ENCODE results near the gene GRPEL2. TPM values are rescaled to one million over a fixed set of nuclear protein-coding genes. Genes with fewer than 3 reads are reported as not detected.

GRPEL2 gene
- total RNA-seq, 1 experiment from 2014 or later: 28.0 TPM

GRCh38 chr5:149317281-149318048 is 27.8 kb upstream of the GRPEL2 start:
- DNase-seq (ENCODE audit: low read depth): peak; percentile 61

GRCh38 chr5:149319174-149319573 is 26.1 kb upstream of the GRPEL2 start:
- DNase-seq (ENCODE audit: low read depth): no peak

- DNase-seq (ENCODE audit: low read depth): peak; percentile 94
Measured at GRCh38 chr5:149320791-149321330, 24.4 kb upstream of the GRPEL2 start.

- DNase-seq (ENCODE audit: low read depth): no peak
Measured at GRCh38 chr5:149322518-149322917, 22.8 kb upstream of the GRPEL2 start.

GRCh38 chr5:149323210-149323609 is 22.1 kb upstream of the GRPEL2 start:
- DNase-seq (ENCODE audit: low read depth): no peak

GRCh38 chr5:149323621-149324205 is 21.6 kb upstream of the GRPEL2 start:
- DNase-seq (ENCODE audit: low read depth): no peak

GRCh38 chr5:149324641-149325040 is 20.7 kb upstream of the GRPEL2 start:
- no peak for DNase-seq (ENCODE audit: low read depth)

GRCh38 chr5:149325166-149325735 is 20.0 kb upstream of the GRPEL2 start:
- no peak for DNase-seq (ENCODE audit: low read depth)

- no peak for DNase-seq (ENCODE audit: low read depth)
Measured at GRCh38 chr5:149325894-149326293, 19.4 kb upstream of the GRPEL2 start.

GRCh38 chr5:149326611-149327010 is 18.7 kb upstream of the GRPEL2 start:
- DNase-seq (ENCODE audit: low read depth): no peak

GRCh38 chr5:149328177-149328576 is 17.1 kb upstream of the GRPEL2 start:
- no peak for DNase-seq (ENCODE audit: low read depth)

GRCh38 chr5:149333711-149334443 is 11.4 kb upstream of the GRPEL2 start:
- DNase-seq (ENCODE audit: low read depth): no peak

GRCh38 chr5:149337736-149338135 is 7.6 kb upstream of the GRPEL2 start:
- DNase-seq (ENCODE audit: low read depth): no peak

- DNase-seq (ENCODE audit: low read depth): no peak
Measured at GRCh38 chr5:149338364-149338763, 6.9 kb upstream of the GRPEL2 start.

GRCh38 chr5:149340920-149341319 is 4.4 kb upstream of the GRPEL2 start:
- no peak for DNase-seq (ENCODE audit: low read depth)

- DNase-seq (ENCODE audit: low read depth): no peak
Measured at GRCh38 chr5:149341876-149342275, 3.4 kb upstream of the GRPEL2 start.

- no peak for DNase-seq (ENCODE audit: low read depth)
Measured at GRCh38 chr5:149344151-149344550, 1.1 kb upstream of the GRPEL2 start.

- DNase-seq (ENCODE audit: low read depth): no peak
Measured at GRCh38 chr5:149345892-149346222, 558 bp downstream of the GRPEL2 start.

GRCh38 chr5:149348518-149348917 is 3.2 kb downstream of the GRPEL2 start:
- DNase-seq (ENCODE audit: low read depth): no peak

- no peak for DNase-seq (ENCODE audit: low read depth)
Measured at GRCh38 chr5:149349382-149349781, 4.1 kb downstream of the GRPEL2 start.

GRCh38 chr5:149352169-149352568 is 6.9 kb downstream of the GRPEL2 start:
- no peak for DNase-seq (ENCODE audit: low read depth)

- DNase-seq (ENCODE audit: low read depth): no peak
Measured at GRCh38 chr5:149353911-149354310, 8.6 kb downstream of the GRPEL2 start.

Data from HT1080 (cell line).